ENCODE measurements around the gene PHF5A.

PHF5A gene

GRCh38 chr22:41429232-41429950 lies 39.1 kb downstream of the PHF5A start:
- no peaks in the 10 kb centered on the region for H3K79me1 ChIP-seq (ENCODE audit: low read length)

GRCh38 chr22:41425660-41426365 lies 42.7 kb downstream of the PHF5A start:
- no peak overlapping the region for H3K56ac ChIP-seq (ENCODE audit: low read length)
- no peak overlapping the region for H2BK5ac ChIP-seq (ENCODE audit: low read length)
- no peak overlapping the region for H2AK5ac ChIP-seq (ENCODE audit: low read length)
- no peak overlapping the region for H4K5ac ChIP-seq (ENCODE audit: low read length)
- no CpG with 5 or more reads among the region's 9 CpGs for WGBS (ENCODE audit: extremely low coverage, insufficient coverage, low lambda C conversion rate)
- no peak overlapping the region for H3K18ac ChIP-seq (ENCODE audit: low read length)
- H3K79me2 ChIP-seq (ENCODE audit: control insufficient read depth, insufficient read depth, low read length): no peaks in the 10 kb centered on the region
- H3K9ac ChIP-seq (ENCODE audit: low read length): no peak overlapping the region
- H3K4me2 ChIP-seq (ENCODE audit: low read length): no peak overlapping the region
- no peak overlapping the region for H3K27ac ChIP-seq (ENCODE audit: low read depth, low read length)
- H3K4me3 ChIP-seq (ENCODE audit: low read length): no peak overlapping the region
- H2BK120ac ChIP-seq (ENCODE audit: low read depth, low read length): no peak overlapping the region
- H3K4me1 ChIP-seq (ENCODE audit: control insufficient read depth, low read depth, low read length): no peaks in the 10 kb centered on the region
- no peak for DNase-seq
- H3K4ac ChIP-seq (ENCODE audit: low read depth, low read length): no peak overlapping the region
- no peak overlapping the region for H2BK15ac ChIP-seq (replicated peaks; ENCODE audit: low read depth)
- H3K27me3 ChIP-seq (ENCODE audit: insufficient read depth, low read length, poor library complexity): no peaks in the 10 kb centered on the region
- no peaks in the 10 kb centered on the region for H3K79me1 ChIP-seq (ENCODE audit: low read length)
- no peak overlapping the region for H4K8ac ChIP-seq (ENCODE audit: low read depth, low read length)
- no peaks in the 10 kb centered on the region for H3K36me3 ChIP-seq (ENCODE audit: control insufficient read depth, insufficient read depth, low read length)
- H3K23ac ChIP-seq (ENCODE audit: low read length): no peak overlapping the region

More at GRCh38 chr22:41429232-41429950, 39.1 kb downstream of the PHF5A start:
- Histone ChIP-seq H3K9ac (ENCODE audit: low read length) (no peak overlapping the region), H3K56ac (ENCODE audit: low read length) (no peak overlapping the region), H3K27ac (ENCODE audit: low read depth, low read length) (no peak overlapping the region), H2BK5ac (ENCODE audit: low read length) (no peak overlapping the region), H3K18ac (ENCODE audit: low read length) (no peak overlapping the region), H3K23ac (ENCODE audit: low read length) (no peak overlapping the region), H2BK15ac (replicated peaks; ENCODE audit: low read depth) (no peak overlapping the region), H3K4me2 (ENCODE audit: low read length) (no peak overlapping the region), H3K4ac (ENCODE audit: low read depth, low read length) (no peak overlapping the region), H3K27me3 (ENCODE audit: insufficient read depth, low read length, poor library complexity) (no peaks in the 10 kb centered on the region), H2BK120ac (ENCODE audit: low read depth, low read length) (no peak overlapping the region), H3K36me3 (ENCODE audit: control insufficient read depth, insufficient read depth, low read length) (no peaks in the 10 kb centered on the region), H4K8ac (ENCODE audit: low read depth, low read length) (no peak overlapping the region), H2AK5ac (ENCODE audit: low read length) (no peak overlapping the region), H3K4me3 (ENCODE audit: low read length) (no peak overlapping the region), H3K79me2 (ENCODE audit: control insufficient read depth, insufficient read depth, low read length) (no peaks in the 10 kb centered on the region), H4K5ac (ENCODE audit: low read length) (no peak overlapping the region), H3K4me1 (ENCODE audit: control insufficient read depth, low read depth, low read length) (no peaks in the 10 kb centered on the region)
- no peak for DNase-seq
- WGBS (ENCODE audit: extremely low coverage, insufficient coverage, low lambda C conversion rate): no CpG with 5 or more reads among the region's 13 CpGs

DNA sequence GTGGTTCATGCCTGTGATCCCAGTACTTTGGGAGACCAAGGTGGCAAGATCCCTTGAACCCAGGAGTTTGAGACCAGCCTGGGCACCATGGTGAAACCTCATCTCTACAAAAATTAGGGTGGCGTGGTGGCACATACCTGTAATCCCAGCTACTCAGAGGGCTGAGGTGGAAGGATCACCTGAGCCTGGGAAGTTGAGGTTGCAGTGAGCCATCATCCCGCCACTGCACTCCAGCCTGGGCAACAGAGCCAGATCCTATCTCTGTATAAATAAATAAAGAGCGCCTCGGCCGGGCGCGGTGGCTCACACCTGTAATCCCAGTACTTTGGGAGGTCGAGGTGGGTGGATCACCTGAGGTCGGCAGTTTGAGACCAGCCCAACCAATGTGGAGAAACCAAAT lies 49.8 kb downstream of the PHF5A start:
- Histone ChIP-seq H3K27me3 (ENCODE audit: insufficient read depth, low read length, poor library complexity) (no peaks in the 10 kb centered on the region), H3K4ac (ENCODE audit: low read depth, low read length) (no peak overlapping the region), H3K36me3 (ENCODE audit: control insufficient read depth, insufficient read depth, low read length) (no peaks in the 10 kb centered on the region), H3K27ac (ENCODE audit: low read depth, low read length) (no peak overlapping the region), H3K9ac (ENCODE audit: low read length) (no peak overlapping the region), H4K8ac (ENCODE audit: low read depth, low read length) (no peak overlapping the region), H3K4me1 (ENCODE audit: control insufficient read depth, low read depth, low read length) (peaks cover 4% of the 10 kb centered on the region), H2BK15ac (replicated peaks; ENCODE audit: low read depth) (no peak overlapping the region), H3K4me3 (ENCODE audit: low read length) (no peak overlapping the region), H2BK120ac (ENCODE audit: low read depth, low read length) (no peak overlapping the region), H3K23ac (ENCODE audit: low read length) (no peak overlapping the region), H2AK5ac (ENCODE audit: low read length) (no peak overlapping the region), H3K79me2 (ENCODE audit: control insufficient read depth, insufficient read depth, low read length) (no peaks in the 10 kb centered on the region), H3K18ac (ENCODE audit: low read length) (no peak overlapping the region), H2BK5ac (ENCODE audit: low read length) (no peak overlapping the region), H4K5ac (ENCODE audit: low read length) (no peak overlapping the region), H3K56ac (ENCODE audit: low read length) (no peak overlapping the region), H3K4me2 (ENCODE audit: low read length) (no peak overlapping the region), H3K79me1 (ENCODE audit: low read length) (peaks cover 4% of the 10 kb centered on the region)
- DNase-seq: no peak
- WGBS (ENCODE audit: extremely low coverage, insufficient coverage, low lambda C conversion rate): no CpG with 5 or more reads among the region's 9 CpGs

GRCh38 chr22:41417622-41418390 lies 50.7 kb downstream of the PHF5A start:
- H3K36me3 ChIP-seq (ENCODE audit: control insufficient read depth, insufficient read depth, low read length): no peaks in the 10 kb centered on the region
- no peak overlapping the region for H3K27ac ChIP-seq (ENCODE audit: low read depth, low read length)
- H4K5ac ChIP-seq (ENCODE audit: low read length): no peak overlapping the region
- peaks cover 4% of the 10 kb centered on the region for H3K79me1 ChIP-seq (ENCODE audit: low read length)
- peaks cover 4% of the 10 kb centered on the region for H3K4me1 ChIP-seq (ENCODE audit: control insufficient read depth, low read depth, low read length)
- no peaks in the 10 kb centered on the region for H3K79me2 ChIP-seq (ENCODE audit: control insufficient read depth, insufficient read depth, low read length)
- H2BK5ac ChIP-seq (ENCODE audit: low read length): no peak overlapping the region
- no peak overlapping the region for H2BK120ac ChIP-seq (ENCODE audit: low read depth, low read length)
- no peak overlapping the region for H3K4ac ChIP-seq (ENCODE audit: low read depth, low read length)
- no peak overlapping the region for H2AK5ac ChIP-seq (ENCODE audit: low read length)
- WGBS (ENCODE audit: extremely low coverage, insufficient coverage, low lambda C conversion rate): no CpG with 5 or more reads among the region's 13 CpGs
- H2BK15ac ChIP-seq (replicated peaks; ENCODE audit: low read depth): no peak overlapping the region
- H3K18ac ChIP-seq (ENCODE audit: low read length): no peak overlapping the region
- no peak overlapping the region for H3K4me3 ChIP-seq (ENCODE audit: low read length)
- no peak overlapping the region for H3K9ac ChIP-seq (ENCODE audit: low read length)
- H3K27me3 ChIP-seq (ENCODE audit: insufficient read depth, low read length, poor library complexity): no peaks in the 10 kb centered on the region
- DNase-seq: no peak
- no peak overlapping the region for H3K4me2 ChIP-seq (ENCODE audit: low read length)
- H3K23ac ChIP-seq (ENCODE audit: low read length): no peak overlapping the region
- no peak overlapping the region for H4K8ac ChIP-seq (ENCODE audit: low read depth, low read length)
- H3K56ac ChIP-seq (ENCODE audit: low read length): no peak overlapping the region

- Histone ChIP-seq H3K56ac (ENCODE audit: low read length) (no peak overlapping the region), H2AK5ac (ENCODE audit: low read length) (no peak overlapping the region), H3K18ac (ENCODE audit: low read length) (no peak overlapping the region), H3K4me3 (ENCODE audit: low read length) (no peak overlapping the region), H3K79me1 (ENCODE audit: low read length) (peaks cover 4% of the 10 kb centered on the region), H2BK5ac (ENCODE audit: low read length) (no peak overlapping the region), H3K27me3 (ENCODE audit: insufficient read depth, low read length, poor library complexity) (no peaks in the 10 kb centered on the region), H4K8ac (ENCODE audit: low read depth, low read length) (no peak overlapping the region), H3K23ac (ENCODE audit: low read length) (no peak overlapping the region), H4K5ac (ENCODE audit: low read length) (no peak overlapping the region), H3K9ac (ENCODE audit: low read length) (no peak overlapping the region), H3K4ac (ENCODE audit: low read depth, low read length) (no peak overlapping the region), H2BK15ac (replicated peaks; ENCODE audit: low read depth) (no peak overlapping the region), H3K79me2 (ENCODE audit: control insufficient read depth, insufficient read depth, low read length) (no peaks in the 10 kb centered on the region), H3K4me1 (ENCODE audit: control insufficient read depth, low read depth, low read length) (peaks cover 4% of the 10 kb centered on the region), H3K36me3 (ENCODE audit: control insufficient read depth, insufficient read depth, low read length) (no peaks in the 10 kb centered on the region), H3K4me2 (ENCODE audit: low read length) (no peak overlapping the region), H3K27ac (ENCODE audit: low read depth, low read length) (no peak overlapping the region), H2BK120ac (ENCODE audit: low read depth, low read length) (no peak overlapping the region)
- no CpG with 5 or more reads among the region's 4 CpGs for WGBS (ENCODE audit: extremely low coverage, insufficient coverage, low lambda C conversion rate)
- no peak for DNase-seq
These were observed 52.9 kb downstream of the PHF5A start for GRCh38 chr22:41415554-41415953.
